ENCODE results near the gene STEAP4. TPM values are rescaled to one million over a fixed set of nuclear protein-coding genes. Genes with fewer than 3 reads are reported as not detected.

STEAP4 gene
- total and polyA plus RNA-seq, 12 donors, result 5.1 to 64.9 (median 13.2) TPM

DNA sequence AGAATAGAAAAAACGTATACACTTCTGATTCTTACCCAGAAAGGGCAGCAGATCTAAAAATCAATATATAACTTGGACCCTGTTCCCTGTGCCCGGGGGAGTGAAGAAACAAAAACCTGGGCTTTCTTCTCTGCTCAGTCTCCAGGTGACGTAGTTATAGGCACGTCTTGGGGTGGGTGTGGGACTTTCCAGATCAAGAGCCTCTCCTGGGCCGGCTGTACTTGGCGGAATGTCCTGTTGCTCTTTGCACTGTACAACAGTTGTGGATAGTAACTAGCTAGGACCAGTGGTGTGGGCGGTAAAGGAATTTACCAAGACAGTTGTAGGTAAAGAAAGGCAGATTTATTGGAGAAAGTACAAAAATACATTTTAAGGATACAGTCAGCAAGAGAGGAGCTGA, 40.4 kb upstream of the STEAP4 start:
- 76 to 84% methylated on average over 7 of the region's 7 CpGs for WGBS, 2 donors
- no peak for ATAC-seq
- Histone ChIP-seq H3K27ac (no peak overlapping the region), H3K36me3 (no peaks in the 10 kb centered on the region), H3K4me3 (no peak overlapping the region), H3K9me3 (no peaks in the 10 kb centered on the region), H3K27me3 (peaks cover 0 to 7% (median 0%) of the 10 kb centered on the region in 7 donors), H3K4me1 (peaks cover 0 to 8% (median 0%) of the 10 kb centered on the region in 9 donors)
- DNase-seq, result no peak
- TF ChIP-seq, protein P1, sequence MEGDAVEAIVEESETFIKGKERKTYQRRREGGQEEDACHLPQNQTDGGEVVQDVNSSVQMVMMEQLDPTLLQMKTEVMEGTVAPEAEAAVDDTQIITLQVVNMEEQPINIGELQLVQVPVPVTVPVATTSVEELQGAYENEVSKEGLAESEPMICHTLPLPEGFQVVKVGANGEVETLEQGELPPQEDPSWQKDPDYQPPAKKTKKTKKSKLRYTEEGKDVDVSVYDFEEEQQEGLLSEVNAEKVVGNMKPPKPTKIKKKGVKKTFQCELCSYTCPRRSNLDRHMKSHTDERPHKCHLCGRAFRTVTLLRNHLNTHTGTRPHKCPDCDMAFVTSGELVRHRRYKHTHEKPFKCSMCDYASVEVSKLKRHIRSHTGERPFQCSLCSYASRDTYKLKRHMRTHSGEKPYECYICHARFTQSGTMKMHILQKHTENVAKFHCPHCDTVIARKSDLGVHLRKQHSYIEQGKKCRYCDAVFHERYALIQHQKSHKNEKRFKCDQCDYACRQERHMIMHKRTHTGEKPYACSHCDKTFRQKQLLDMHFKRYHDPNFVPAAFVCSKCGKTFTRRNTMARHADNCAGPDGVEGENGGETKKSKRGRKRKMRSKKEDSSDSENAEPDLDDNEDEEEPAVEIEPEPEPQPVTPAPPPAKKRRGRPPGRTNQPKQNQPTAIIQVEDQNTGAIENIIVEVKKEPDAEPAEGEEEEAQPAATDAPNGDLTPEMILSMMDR (IDR thresholded peaks at IDR 0.05), result no peak
- intact Hi-C loops (cut with DNase I), result loop anchor here in 2 of 10 donors (5.0 to 10.0 kb wide), 2 partner anchors 40 to 1278 kb away; partner anchors contain the start of gene STEAP4 (in 1 of the 2)

DNA sequence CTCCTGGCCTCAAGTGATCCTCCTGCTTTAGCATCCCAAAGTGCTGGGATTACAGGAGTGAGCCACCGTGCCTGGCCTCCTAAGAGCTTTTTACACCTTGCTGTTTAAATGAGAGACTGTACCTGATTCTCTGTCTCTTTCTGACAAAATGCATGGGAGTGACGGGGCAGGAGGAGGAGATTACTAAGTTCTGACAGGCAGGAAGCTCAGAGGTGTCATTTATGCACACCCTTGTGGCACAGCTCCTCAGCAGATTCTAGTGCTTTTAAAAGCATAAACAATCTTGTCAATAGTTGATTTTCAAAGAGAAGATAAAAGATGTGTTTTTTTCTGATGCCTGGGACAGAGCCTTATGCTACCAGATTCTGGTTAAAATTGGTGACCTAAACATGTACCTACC, 39.7 kb upstream of the STEAP4 start:
- no peak overlapping the region for H3K4me3 ChIP-seq
- H3K9me3 ChIP-seq, result no peaks in the 10 kb centered on the region
- H3K4me1 ChIP-seq, result peaks cover 0 to 8% (median 0%) of the 10 kb centered on the region in 9 donors
- TF ChIP-seq, protein P1 (IDR thresholded peaks at IDR 0.05), result no peak
- H3K27me3 ChIP-seq, result peaks cover 0 to 7% (median 0%) of the 10 kb centered on the region in 7 donors
- WGBS, 2 donors, result 79 to 81% methylated on average over 2 of the region's 2 CpGs
- intact Hi-C loops (cut with DNase I), result loop anchor here in 2 of 10 donors (5.0 to 10.0 kb wide), 2 partner anchors 39 to 1278 kb away; partner anchors contain the start of gene STEAP4 (in 1 of the 2)
- no peaks in the 10 kb centered on the region for H3K36me3 ChIP-seq
- no peak overlapping the region for H3K27ac ChIP-seq
- ATAC-seq (no peak), DNase-seq (no peak)

DNA sequence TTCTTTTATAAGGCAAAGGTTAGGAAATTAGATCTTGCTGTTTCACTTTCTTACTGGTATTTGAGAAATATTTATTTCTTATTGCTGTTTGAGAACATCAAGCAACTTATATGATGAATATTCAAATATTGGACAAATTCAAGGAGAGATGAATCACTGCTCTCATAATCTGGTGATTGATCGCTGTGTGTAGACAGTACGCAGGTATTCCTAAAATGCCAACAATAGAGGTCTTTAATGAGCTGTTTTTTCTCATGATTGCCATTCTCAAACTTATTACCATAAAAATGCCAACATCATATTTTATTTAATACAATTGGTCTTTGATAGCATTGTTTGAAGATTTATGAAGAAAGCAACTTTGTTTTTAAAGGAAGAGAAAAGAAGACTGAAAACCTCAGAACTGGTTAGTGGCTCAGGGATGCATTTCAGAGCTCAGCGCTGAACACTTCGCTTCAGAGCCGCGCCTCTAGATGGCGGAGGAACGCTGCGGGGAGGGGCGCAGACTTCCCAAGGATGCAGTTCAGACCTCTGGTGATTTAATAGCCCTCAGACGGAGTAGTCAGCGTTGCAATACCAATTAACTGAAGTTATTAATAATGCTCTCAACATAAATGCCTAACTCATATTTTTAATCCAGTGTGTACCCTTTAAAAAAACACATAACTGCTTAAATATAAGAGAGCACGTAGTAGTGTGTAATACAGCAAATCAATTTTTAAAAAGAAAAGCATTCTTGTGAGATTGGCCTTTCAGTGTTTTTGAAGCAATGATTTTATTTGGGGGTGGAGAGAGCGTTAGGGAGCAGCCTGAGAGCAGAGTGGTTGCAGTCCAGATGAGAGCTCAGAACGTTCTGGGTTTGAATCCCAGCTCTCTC, 38.5 kb upstream of the STEAP4 start:
- intact Hi-C loops (cut with DNase I), result loop anchor here in 2 of 10 donors (5.0 to 10.0 kb wide), 2 partner anchors 38 to 1280 kb away; partner anchors contain the start of gene STEAP4 (in 1 of the 2)
- peaks cover 0 to 8% (median 0%) of the 10 kb centered on the region in 9 donors for H3K4me1 ChIP-seq
- H3K27ac ChIP-seq, result no peak overlapping the region
- H3K4me3 ChIP-seq, result no peak overlapping the region
- H3K27me3 ChIP-seq, result peaks cover 0 to 7% (median 0%) of the 10 kb centered on the region in 7 donors
- peak in 7 of 8 donors; percentile 76 to 93 (median 85) for ATAC-seq
- TF ChIP-seq, protein P1 (IDR thresholded peaks at IDR 0.05), result peak; percentile 15 to 73 (median 60)
- no peaks in the 10 kb centered on the region for H3K9me3 ChIP-seq
- H3K36me3 ChIP-seq, result no peaks in the 10 kb centered on the region
- peak; percentile 30 to 53 for DNase-seq
- WGBS, 2 donors, result 24 to 26% methylated on average over 15 of the region's 15 CpGs

DNA sequence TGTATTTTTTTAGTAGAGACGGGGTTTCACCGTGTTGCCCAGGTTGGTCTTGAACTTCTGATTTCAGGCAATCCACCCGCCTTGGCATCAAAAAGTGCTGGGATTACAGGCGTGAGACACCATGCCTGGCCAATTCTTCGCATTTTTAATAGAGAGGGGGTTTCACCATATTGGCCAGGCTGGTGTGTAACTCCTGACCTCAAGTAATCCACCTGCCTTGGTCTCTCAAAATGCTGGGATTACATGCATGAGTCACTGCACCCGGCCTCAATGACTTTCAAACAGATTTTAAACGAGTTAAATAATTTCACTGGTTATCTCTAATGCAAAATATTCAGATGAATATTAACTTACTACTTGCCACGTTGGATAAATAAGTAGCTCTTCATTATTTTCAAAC, 37.6 kb upstream of the STEAP4 start:
- 75 to 81% methylated on average over 8 of the region's 8 CpGs for WGBS, 2 donors
- DNase-seq (no peak), ATAC-seq (no peak)
- H3K4me3 ChIP-seq, result no peak overlapping the region
- H3K27me3 ChIP-seq, result peaks cover 0 to 7% (median 0%) of the 10 kb centered on the region in 7 donors
- no peaks in the 10 kb centered on the region for H3K9me3 ChIP-seq
- H3K27ac ChIP-seq, result no peak overlapping the region
- TF ChIP-seq, protein P1 (IDR thresholded peaks at IDR 0.05), result no peak
- intact Hi-C loops (cut with DNase I), result loop anchor here in 1 of 10 donors (10.0 kb wide), 1 partner anchor 1281 kb away; no protein-coding TSS in a partner anchor
- H3K36me3 ChIP-seq, result no peaks in the 10 kb centered on the region
- peaks cover 0 to 8% (median 0%) of the 10 kb centered on the region in 9 donors for H3K4me1 ChIP-seq

All from heart right ventricle (tissue), 16 donors.